Astrocyte (in vitro differentiated cells and primary cell): ENCODE results near the gene ZNF780A. TPM values are rescaled to one million over a fixed set of nuclear protein-coding genes. Genes with fewer than 3 reads are reported as not detected.

Experiments used
- DNase-seq: peaks from one replicate; pipeline ENCODE4 v3.0.0-alpha.2; 2010; ENCODE audit warnings: low read depth
- FAIRE-seq: peaks from 2 replicates; lab custom pipeline; 2011; peaks lifted over from hg19 to GRCh38; lab: Jason Lieb, UNC
- H2AFZ ChIP-seq: 2 replicates; pipeline ENCODE4 v1.6.0; 2012; ENCODE audit warnings: low read depth, low read length, inconsistent platforms
- H3K27ac ChIP-seq: 2 replicates; pipeline ENCODE4 v1.5.1; 2011; ENCODE audit warnings: low read depth, low read length, inconsistent platforms
- H3K27me3 ChIP-seq: 2 replicates; pipeline ENCODE4 v1.6.0; 2011; ENCODE audit warnings: low read length, inconsistent platforms; ENCODE audit not compliant: insufficient read depth
- H3K36me3 ChIP-seq: 2 replicates; pipeline ENCODE4 v1.5.1; 2011; ENCODE audit warnings: low read length, inconsistent platforms; ENCODE audit not compliant: insufficient read depth
- H3K4me1 ChIP-seq: 2 replicates; pipeline ENCODE4 v1.5.1; 2011; ENCODE audit warnings: low read length, inconsistent platforms; ENCODE audit not compliant: insufficient read depth
- H3K4me2 ChIP-seq: 2 replicates; pipeline ENCODE4 v1.6.0; 2012; ENCODE audit warnings: low read length, inconsistent platforms
- H3K4me3 ChIP-seq: 2 replicates; pipeline ENCODE4 v1.5.1; 2011; ENCODE audit warnings: low read depth, mild to moderate bottlenecking, low read length, inconsistent platforms; ENCODE audit not compliant: insufficient read depth
- H3K79me2 ChIP-seq: 2 replicates; pipeline ENCODE4 v1.6.0; 2012; ENCODE audit warnings: mild to moderate bottlenecking, low read length, inconsistent platforms; ENCODE audit not compliant: insufficient read depth
- H3K9ac ChIP-seq: 2 replicates; pipeline ENCODE4 v1.6.0; 2012; ENCODE audit warnings: mild to moderate bottlenecking, low read length, inconsistent platforms
- H3K9me3 ChIP-seq: 2 replicates; pipeline ENCODE4 v1.5.1; 2012; ENCODE audit warnings: low read depth, mild to moderate bottlenecking, low read length, inconsistent platforms; ENCODE audit not compliant: insufficient read depth
- H4K20me1 ChIP-seq: 2 replicates; pipeline ENCODE4 v1.6.0; 2012; ENCODE audit warnings: low read length, inconsistent platforms; ENCODE audit not compliant: insufficient read depth
- H3K27ac Mint-ChIP-seq: one replicate; pipeline ENCODE4 v1.8.0; 2021; ENCODE audit warnings: mild to moderate bottlenecking, mixed read lengths; ENCODE audit not compliant: unreplicated experiment
- H3K27me3 Mint-ChIP-seq: one replicate; pipeline ENCODE4 v1.8.0; 2021; ENCODE audit warnings: low read depth, mixed read lengths; ENCODE audit not compliant: unreplicated experiment
- H3K36me3 Mint-ChIP-seq: one replicate; pipeline ENCODE4 v1.8.0; 2021; ENCODE audit warnings: low read depth, mixed read lengths; ENCODE audit not compliant: unreplicated experiment
- H3K4me1 Mint-ChIP-seq: one replicate; pipeline ENCODE4 v1.8.0; 2021; ENCODE audit warnings: low read depth, mixed read lengths; ENCODE audit not compliant: unreplicated experiment
- H3K4me3 Mint-ChIP-seq: one replicate; pipeline ENCODE4 v1.8.0; 2021; ENCODE audit warnings: mild to moderate bottlenecking, moderate library complexity, mixed read lengths; ENCODE audit not compliant: unreplicated experiment
- H3K9me3 Mint-ChIP-seq: one replicate; pipeline ENCODE4 v1.8.0; 2021; ENCODE audit warnings: mild to moderate bottlenecking, mixed read lengths; ENCODE audit not compliant: unreplicated experiment
- EZH2 ChIP-seq: IDR thresholded peaks from 2 replicates; pipeline ENCODE4 v1.6.1; 2012; ENCODE audit warnings: mild to moderate bottlenecking, low read length, inconsistent platforms; ENCODE audit not compliant: insufficient read depth
- total RNA-seq: library from RNA; stranded (reverse); gene quantifications from 2 replicates; pipeline ENCODE4 v1.2.1, GENCODE V29; 2021
- TF ChIP-seq, protein P1 (sequence below): IDR thresholded peaks from 2 replicates; pipeline ENCODE4 v1.5.1; 2011; ENCODE audit warnings: low read depth, mild to moderate bottlenecking, inconsistent platforms, low read length, moderate library complexity; ENCODE audit not compliant: insufficient read depth

Gene ZNF780A
- total RNA-seq, 1 donor from 2014 or later = 18.7 TPM

DNA sequence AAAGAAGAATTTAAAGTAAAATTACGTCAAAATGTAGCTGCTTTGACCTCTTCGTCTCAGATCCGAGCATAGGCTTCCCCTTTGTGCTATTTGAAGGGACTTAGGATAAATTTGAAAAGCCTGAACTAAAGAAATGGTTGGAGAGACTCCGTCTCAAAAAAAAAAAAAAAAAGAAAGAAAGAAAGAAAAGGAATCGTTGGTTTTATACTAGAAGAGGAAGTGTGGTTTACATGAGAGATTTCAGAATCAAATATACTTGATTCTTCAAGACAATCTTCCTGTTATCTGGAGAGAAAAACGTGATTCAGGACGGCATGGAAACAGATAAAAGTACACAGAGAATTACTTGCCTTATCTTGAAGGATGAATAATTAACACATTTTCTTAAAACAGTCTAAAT lies 34.2 kb downstream of the ZNF780A start:
- Histone ChIP-seq H3K9me3 (peaks cover 3% of the 10 kb centered on the region), H3K4me3 (peak overlapping the region; percentile 91), H3K4me2 (peak overlapping the region; percentile 96), H4K20me1 (no peaks in the 10 kb centered on the region), H3K79me2 (peaks cover 34% of the 10 kb centered on the region), H3K36me3 (no peaks in the 10 kb centered on the region), H3K9ac (peak overlapping the region; percentile 79), H3K27me3 (no peaks in the 10 kb centered on the region), H3K4me1 (peaks cover 6% of the 10 kb centered on the region), H2AFZ (peak overlapping the region; percentile 97), H3K27ac (no peak overlapping the region)
- FAIRE-seq (no peak), DNase-seq (no peak)
- Mint-ChIP-seq H3K27me3 (no peaks in the 10 kb centered on the region), H3K36me3 (no peaks in the 10 kb centered on the region), H3K4me3 (peak overlapping the region; percentile 98), H3K27ac (no peak overlapping the region), H3K9me3 (peaks cover 13% of the 10 kb centered on the region), H3K4me1 (peaks cover 7% of the 10 kb centered on the region)
- TF ChIP-seq, protein P1, sequence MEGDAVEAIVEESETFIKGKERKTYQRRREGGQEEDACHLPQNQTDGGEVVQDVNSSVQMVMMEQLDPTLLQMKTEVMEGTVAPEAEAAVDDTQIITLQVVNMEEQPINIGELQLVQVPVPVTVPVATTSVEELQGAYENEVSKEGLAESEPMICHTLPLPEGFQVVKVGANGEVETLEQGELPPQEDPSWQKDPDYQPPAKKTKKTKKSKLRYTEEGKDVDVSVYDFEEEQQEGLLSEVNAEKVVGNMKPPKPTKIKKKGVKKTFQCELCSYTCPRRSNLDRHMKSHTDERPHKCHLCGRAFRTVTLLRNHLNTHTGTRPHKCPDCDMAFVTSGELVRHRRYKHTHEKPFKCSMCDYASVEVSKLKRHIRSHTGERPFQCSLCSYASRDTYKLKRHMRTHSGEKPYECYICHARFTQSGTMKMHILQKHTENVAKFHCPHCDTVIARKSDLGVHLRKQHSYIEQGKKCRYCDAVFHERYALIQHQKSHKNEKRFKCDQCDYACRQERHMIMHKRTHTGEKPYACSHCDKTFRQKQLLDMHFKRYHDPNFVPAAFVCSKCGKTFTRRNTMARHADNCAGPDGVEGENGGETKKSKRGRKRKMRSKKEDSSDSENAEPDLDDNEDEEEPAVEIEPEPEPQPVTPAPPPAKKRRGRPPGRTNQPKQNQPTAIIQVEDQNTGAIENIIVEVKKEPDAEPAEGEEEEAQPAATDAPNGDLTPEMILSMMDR = no peak
- TF ChIP-seq EZH2 = no peak

DNA sequence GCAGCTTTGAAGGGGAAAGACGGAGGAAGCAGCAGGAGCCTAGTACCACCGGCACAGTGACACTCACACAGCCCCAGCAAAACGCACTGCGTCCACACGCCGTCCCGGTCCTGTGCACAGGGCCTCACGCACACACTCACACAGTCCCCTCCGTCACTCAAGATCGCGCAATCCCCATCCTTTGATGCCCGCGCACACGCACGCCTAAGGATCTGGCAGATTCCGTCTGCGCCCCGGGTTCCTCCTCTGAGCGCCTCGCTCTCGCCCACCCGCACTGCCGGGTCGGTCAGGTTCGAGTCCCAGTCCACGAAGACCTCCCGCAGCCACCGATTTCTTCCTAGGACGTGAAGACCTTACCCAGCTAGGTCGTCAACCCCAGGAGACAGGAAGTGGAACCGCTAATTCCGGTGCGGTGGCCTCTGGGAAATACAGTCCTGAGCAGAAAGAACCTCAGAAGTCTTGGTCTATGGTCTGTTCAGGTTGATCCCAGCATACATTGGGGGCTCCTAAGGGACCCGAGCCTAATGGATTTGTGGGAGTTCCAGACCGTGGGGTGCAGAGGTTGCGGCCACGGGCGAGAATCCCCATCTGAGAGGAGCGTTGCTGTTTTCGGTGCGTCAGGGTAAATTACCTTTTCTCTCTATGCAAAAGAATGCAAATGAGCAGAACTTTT lies 34.8 kb downstream of the ZNF780A start, which contains the start of gene ZNF780B:
Gene ZNF780B, minus strand, starts transcription at position 400 of the 673 bp plus-strand sequence. CDS start 5,899 bp downstream, outside the sequence.
- no peaks in the 10 kb centered on the region for H3K27me3 Mint-ChIP-seq

More for the DNA sequence above, 34.8 kb downstream of the ZNF780A start, which contains the start of gene ZNF780B:
- peak within 1 kb of the TSS; percentile 80 for H3K27ac Mint-ChIP-seq
- H3K4me3 ChIP-seq = peak within 1 kb of the TSS; percentile 91
- peaks cover 13% of the 10 kb centered on the region for H3K9me3 Mint-ChIP-seq
- H3K36me3 ChIP-seq = no peaks in the 10 kb centered on the region
- peak within 1 kb of the TSS; percentile 98 for H3K4me3 Mint-ChIP-seq
- DNase-seq = peak; percentile 45
- peak within 1 kb of the TSS; percentile 96 for H3K4me2 ChIP-seq
- peak within 1 kb of the TSS; percentile 97 for H2AFZ ChIP-seq
- H4K20me1 ChIP-seq = no peaks in the 10 kb centered on the region
- H3K4me1 ChIP-seq = peaks cover 6% of the 10 kb centered on the region
- peak; percentile 20 for FAIRE-seq
- H3K9ac ChIP-seq = peak within 1 kb of the TSS; percentile 79
- peaks cover 7% of the 10 kb centered on the region for H3K4me1 Mint-ChIP-seq
- TF ChIP-seq EZH2 = no peak
- TF ChIP-seq, protein P1 = no peak
- H3K79me2 ChIP-seq = peaks cover 35% of the 10 kb centered on the region
- peak within 1 kb of the TSS; percentile 32 for H3K27ac ChIP-seq
- H3K9me3 ChIP-seq = peaks cover 3% of the 10 kb centered on the region
- no peaks in the 10 kb centered on the region for H3K27me3 ChIP-seq
- H3K36me3 Mint-ChIP-seq = no peaks in the 10 kb centered on the region
